ENCODE data around the gene TIGD3. TPM values are rescaled to one million over a fixed set of nuclear protein-coding genes. Genes with fewer than 3 reads are reported as not detected.

The TIGD3 gene
- total and polyA plus RNA-seq, 2 of the 13 experiments (the other 11 are each of a cell fraction or from before 2014, with no cell fraction given) = 0.49 to 4.9 TPM

- TF ChIP-seq SRSF4 (IDR thresholded peaks at IDR 0.05; ENCODE audit: low read depth, low read length, poor library complexity, severe bottlenecking) = no peak
- peak; percentile 50 for TF ChIP-seq PAXIP1 (CRISPR knock-in tag; conservative IDR thresholded peaks at IDR 0.05)
- peak; percentile 23; the same call in 1 of the 2 replicates for TF ChIP-seq ZNF691 (CRISPR knock-in tag; IDR thresholded peaks at IDR 0.05; ENCODE audit: borderline replicate concordance, low read depth)
- peak; percentile 74 for TF ChIP-seq DMAP1 (CRISPR knock-in tag; IDR thresholded peaks at IDR 0.05)
- TF ChIP-seq ZMAT3 (CRISPR knock-in tag; conservative IDR thresholded peaks at IDR 0.05) = peak; percentile 17; the same call in 1 of the 2 replicates
- TF ChIP-seq ZNF614 (CRISPR knock-in tag; IDR thresholded peaks at IDR 0.05; ENCODE audit: borderline replicate concordance) = peak; percentile 76; the same call in 1 of the 2 replicates
- TF ChIP-seq ASH2L (IDR thresholded peaks at IDR 0.05; ENCODE audit: insufficient read length, low read depth, low read length) = peak; percentile 54
- TF ChIP-seq PPARG (CRISPR knock-in tag; conservative IDR thresholded peaks at IDR 0.05) = 0 out of 2 replicates have a peak, but pooled peaks have one; percentile 43
- TF ChIP-seq ZNF296 (CRISPR knock-in tag; conservative IDR thresholded peaks at IDR 0.05) = peak; percentile 17; the same call in 1 of the 2 replicates
- peak; percentile 57; the same call in 1 of the 2 replicates for TF ChIP-seq BCL6 (CRISPR knock-in tag; IDR thresholded peaks at IDR 0.05)
- TF ChIP-seq PHF8 (CRISPR knock-in tag; IDR thresholded peaks at IDR 0.05) = peak; percentile 59
- TF ChIP-seq MTA1 (CRISPR knock-in tag; IDR thresholded peaks at IDR 0.05; ENCODE audit: borderline replicate concordance) = peak; percentile 35; the same call in 1 of the 2 replicates
- TF ChIP-seq, protein P1, sequence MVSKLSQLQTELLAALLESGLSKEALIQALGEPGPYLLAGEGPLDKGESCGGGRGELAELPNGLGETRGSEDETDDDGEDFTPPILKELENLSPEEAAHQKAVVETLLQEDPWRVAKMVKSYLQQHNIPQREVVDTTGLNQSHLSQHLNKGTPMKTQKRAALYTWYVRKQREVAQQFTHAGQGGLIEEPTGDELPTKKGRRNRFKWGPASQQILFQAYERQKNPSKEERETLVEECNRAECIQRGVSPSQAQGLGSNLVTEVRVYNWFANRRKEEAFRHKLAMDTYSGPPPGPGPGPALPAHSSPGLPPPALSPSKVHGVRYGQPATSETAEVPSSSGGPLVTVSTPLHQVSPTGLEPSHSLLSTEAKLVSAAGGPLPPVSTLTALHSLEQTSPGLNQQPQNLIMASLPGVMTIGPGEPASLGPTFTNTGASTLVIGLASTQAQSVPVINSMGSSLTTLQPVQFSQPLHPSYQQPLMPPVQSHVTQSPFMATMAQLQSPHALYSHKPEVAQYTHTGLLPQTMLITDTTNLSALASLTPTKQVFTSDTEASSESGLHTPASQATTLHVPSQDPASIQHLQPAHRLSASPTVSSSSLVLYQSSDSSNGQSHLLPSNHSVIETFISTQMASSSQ (IDR thresholded peaks at IDR 0.05; ENCODE audit: low read depth) = no peak
- TF ChIP-seq, protein P1 (CRISPR knock-in tag; IDR thresholded peaks at IDR 0.05; ENCODE audit: borderline replicate concordance) = peak; percentile 17; the same call in 1 of the 2 replicates
- 0 out of 2 replicates have a peak, but pooled peaks have one; percentile 6 for TF ChIP-seq CREB3 (CRISPR knock-in tag; IDR thresholded peaks at IDR 0.05)
- peak; percentile 70; the same call in 2 of the 3 replicates for TF ChIP-seq MXI1 (IDR thresholded peaks at IDR 0.05; ENCODE audit: borderline replicate concordance, low read depth, low read length)
- peak; percentile 4; the same call in 1 of the 2 replicates for TF ChIP-seq HIVEP1 (CRISPR knock-in tag; IDR thresholded peaks at IDR 0.05)
- TF ChIP-seq KDM5A (IDR thresholded peaks at IDR 0.05; ENCODE audit: borderline replicate concordance, low read length) = peak; percentile 64; the same call in 1 of the 2 replicates
- TF ChIP-seq SALL2 (CRISPR knock-in tag; IDR thresholded peaks at IDR 0.05) = no peak; the same call in 1 of the 2 replicates
- no peak for TF ChIP-seq SRF (IDR thresholded peaks at IDR 0.05; ENCODE audit: low read depth, low read length)
Observed at GRCh38 chr11:65315204-65315865, 39.2 kb upstream of the TIGD3 start (continued).
